HepG2 (cell line): ENCODE data around the gene ADGRD1. TPM values are rescaled to one million over a fixed set of nuclear protein-coding genes. Genes with fewer than 3 reads are reported as not detected.

Experiments used
- ATAC-seq: fragments of 200-7000 bp; cut with Tn5 transposase; 3 replicates; pipeline ENCODE4 v1.9.1; 2020; ENCODE audit warnings: mild to moderate bottlenecking, moderate library complexity
- BruUV-seq: library from RNA; stranded (reverse); fragments of 400-500 nt; replicated peaks from 2 replicates; lab custom pipeline; 2021; lab: Mats Ljungman, UMichigan
- CTCF ChIA-PET: fragments of 300-600 bp; formaldehyde crosslinking; extraction: SDS; loops from one replicate; lab custom pipeline; 2021; ENCODE audit warnings: low total read pairs, inconsistent platforms, low intra/inter-chr PET ratio; lab: Yijun Ruan, JAX
- POLR2A ChIA-PET: fragments of 350-600 bp; sonication (Branson Sonifier 250); formaldehyde crosslinking; loops from one replicate; lab custom pipeline; 2020; ENCODE audit warnings: antibody characterized with exemption, inconsistent platforms; lab: Yijun Ruan, JAX
- DNase-seq: peaks from one replicate; pipeline ENCODE4 v3.0.0-alpha.2; 2015; ENCODE audit warnings: low spot score
- FAIRE-seq: peaks from 3 replicates; lab custom pipeline; 2011; peaks lifted over from hg19 to GRCh38; lab: Jason Lieb, UNC
- H2AFZ ChIP-seq: one replicate; pipeline ENCODE4 v1.6.1; 2011; ENCODE audit warnings: low read length, inconsistent platforms
- H3K27ac ChIP-seq: fragments of 300-600 bp; 3 replicates; pipeline ENCODE4 v1.8.0; 2011; ENCODE audit warnings: mixed run types, mild to moderate bottlenecking, mixed read lengths, low read length, inconsistent platforms; ENCODE audit not compliant: insufficient read depth; ENCODE audit errors: extremely low read length
- H3K27me3 ChIP-seq, 2 experiments: fragments of 200-600 bp in 1 of 2; 2 replicates in 1 of 2; 3 replicates in 1 of 2; pipeline versions ENCODE4 v1.6.0 to v1.8.0; 2011; ENCODE audit warnings: low read length in 2 of 2, mild to moderate bottlenecking in 2 of 2, moderate library complexity in 2 of 2, inconsistent platforms in 1 of 2; ENCODE audit not compliant: insufficient read depth in 2 of 2, control insufficient read depth in 1 of 2
- H3K36me3 ChIP-seq, 2 experiments: fragments of 200-600 bp in 1 of 2; replicated peaks in 1 of 2; 2 replicates in 1 of 2; 3 replicates in 1 of 2; pipeline versions ENCODE4 v1.5.1 to v1.8.0; 2011; ENCODE audit warnings: low read length in 2 of 2, inconsistent platforms in 1 of 2; ENCODE audit not compliant: insufficient read depth in 2 of 2, control insufficient read depth in 1 of 2
- H3K4me1 ChIP-seq: 2 replicates; pipeline ENCODE4 v1.5.1; 2012; ENCODE audit warnings: low read length, inconsistent platforms; ENCODE audit not compliant: insufficient read depth
- H3K4me2 ChIP-seq: 2 replicates; pipeline ENCODE4 v1.6.0; 2011; ENCODE audit warnings: low read depth, low read length, inconsistent platforms
- H3K4me3 ChIP-seq, 3 experiments: fragments of 200-600 bp in 1 of 3; sonication (generic), shearing (Covaris generic) in 1 of 3; replicated peaks in 1 of 3; 2 replicates each; pipeline ENCODE4 v1.5.1; 2011 to 2016; ENCODE audit warnings: low read length in 3 of 3, inconsistent platforms in 2 of 3, low read depth in 2 of 3, mild to moderate bottlenecking in 2 of 3, control low read depth in 1 of 3, mixed read lengths in 1 of 3; ENCODE audit not compliant: insufficient read depth in 1 of 3
- H3K79me2 ChIP-seq: one replicate; pipeline ENCODE4 v1.6.1; 2011; ENCODE audit warnings: low read length, inconsistent platforms; ENCODE audit not compliant: insufficient read depth
- H3K9ac ChIP-seq: 2 replicates; pipeline ENCODE4 v1.6.0; 2011; ENCODE audit warnings: mild to moderate bottlenecking, low read depth, low read length, inconsistent platforms; ENCODE audit not compliant: insufficient read depth
- H3K9me3 ChIP-seq: 2 replicates; pipeline ENCODE4 v1.5.1; 2012; ENCODE audit warnings: mild to moderate bottlenecking, low read length
- H4K20me1 ChIP-seq: 2 replicates; pipeline ENCODE4 v1.6.0; 2011; ENCODE audit warnings: inconsistent platforms, mild to moderate bottlenecking, low read length, moderate library complexity; ENCODE audit not compliant: insufficient read depth
- CHD2 ChIP-seq: IDR thresholded peaks from 2 replicates; pipeline ENCODE4 v1.6.1; 2011; ENCODE audit warnings: low read depth, low read length, improper control_type of control experiment
- ZKSCAN1 ChIP-seq: fragments of 150-350 bp; IDR thresholded peaks from 2 replicates; pipeline ENCODE4 v1.6.1; 2014; ENCODE audit warnings: low read length
- ZNF264 ChIP-seq: sonication (generic); formaldehyde crosslinking; IDR thresholded peaks from 2 replicates; pipeline ENCODE4 v1.4.0; 2020; ENCODE audit warnings: missing genetic modification reagents
- ZNF33A ChIP-seq: sonication (generic); formaldehyde crosslinking; IDR thresholded peaks from 2 replicates; pipeline ENCODE4 v1.5.1; 2020; ENCODE audit warnings: missing genetic modification reagents, mild to moderate bottlenecking, moderate library complexity, borderline replicate concordance
- ZNF672 ChIP-seq: sonication (generic); formaldehyde crosslinking; IDR thresholded peaks from 2 replicates; pipeline ENCODE4 v1.8.1; 2022; ENCODE audit warnings: missing genetic modification reagents
- WGBS: methylation state at CpG from one replicate; pipeline ENCODE4 v1.1.6; 2017; ENCODE audit warnings: low lambda C conversion rate; 5-methylcytosine and 5-hydroxymethylcytosine counted together
- in situ Hi-C: cut with HindIII; loops from 2 replicates; pipeline ENCODE4 v1.10.0; 2017; ENCODE audit warnings: low pct_unique_long_range_greater_than_20kb; ENCODE audit not compliant: extremely low pct_ligation_motif_present
- intact Hi-C: fragments of 100-400 bp; cut with micrococcal nuclease; formaldehyde crosslinking; loops from one replicate; pipeline ENCODE4 v1.10.0; 2022; ENCODE audit not compliant: unreplicated experiment
- polyA plus RNA-seq, 8 experiments: library from polyadenylated mRNA; depleted of rRNA in 3 of 8; stranded (reverse) in 7 of 8; unstranded in 1 of 8; fragments of >200 nt; fragmentation: Illumina TruSeq in 4 of 8; extraction: Trizol in 4 of 8; gene quantifications; 2 replicates each; pipeline versions ENCODE4 v1.2.1 to v1.2.3, GENCODE V29; 2011 to 2016; ENCODE audit warnings: low read depth in 4 of 8, missing spikeins in 1 of 8, mixed read lengths in 1 of 8; ENCODE audit not compliant: insufficient read depth in 1 of 8
- total RNA-seq, 5 experiments: library from RNA; depleted of rRNA; stranded (reverse); fragments of >200 nt; fragmentation: Illumina TruSeq; extraction: Trizol; gene quantifications; 2 replicates each; pipeline ENCODE4 v1.2.3, GENCODE V29; 2016; ENCODE audit warnings: low read depth in 1 of 5
- TF ChIP-seq, protein P1 (sequence below): fragments of 450-650 bp; IDR thresholded peaks from 2 replicates; pipeline ENCODE4 v1.6.1; 2016

Gene ADGRD1
- total and polyA plus RNA-seq, 2 of the 13 experiments (the other 11 are each of a cell fraction or from before 2014, with no cell fraction given), result 0.46 to 12.4 TPM

DNA sequence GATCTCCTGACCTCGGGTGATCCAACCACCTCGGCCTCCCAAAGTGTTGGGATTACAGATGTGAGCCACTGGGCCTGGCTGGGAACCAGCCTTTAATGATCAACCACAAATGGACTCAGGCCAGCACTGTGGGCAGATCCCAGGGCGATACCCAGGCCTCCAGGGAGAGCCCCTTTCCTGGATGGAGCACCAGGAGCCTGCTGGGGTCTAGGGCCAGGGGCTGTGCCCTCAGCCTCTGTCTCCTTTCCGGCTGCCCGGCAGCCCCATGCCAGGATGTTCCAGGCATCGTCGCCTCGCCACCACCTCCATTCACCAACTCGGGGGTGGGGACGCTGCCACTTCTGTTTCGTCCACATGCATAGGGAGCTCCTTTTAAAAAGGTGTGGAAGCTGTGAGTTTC is 2.3 kb downstream of the ADGRD1 start:
- TF ChIP-seq ZKSCAN1 (no peak), CHD2 (no peak), ZNF672 (no peak)
- no peak overlapping the region for H3K9ac ChIP-seq
- no TSS peak for BruUV-seq
- DNase-seq, result no peak
- H4K20me1 ChIP-seq, result no peaks in the 10 kb centered on the region
- intact Hi-C loops, result no loop called here
- peaks cover 0 to 3% of the 10 kb centered on the region in 2 experiments; a peak in 2 of 5 replicates for H3K27me3 ChIP-seq
- POLR2A ChIA-PET, result no interaction called here
- CTCF ChIA-PET, result no interaction called here
- 90% methylated on average over 10 of the region's 11 CpGs for WGBS
- H3K79me2 ChIP-seq, result no peaks in the 10 kb centered on the region
- no peak for ATAC-seq
- H3K27ac ChIP-seq, result no peak overlapping the region
- H3K9me3 ChIP-seq, result no peaks in the 10 kb centered on the region
- no peak overlapping the region for H2AFZ ChIP-seq
- no peaks in the 10 kb centered on the region; a peak in 1 of 5 replicates for H3K36me3 ChIP-seq
- peak overlapping the region; percentile 20; the same call in 1 of the 2 replicates for H3K4me2 ChIP-seq
- H3K4me3 ChIP-seq, result no peak overlapping the region; a peak in 1 of 6 replicates
- in situ Hi-C loops, result no loop called here
- H3K4me1 ChIP-seq, result peaks cover 41% of the 10 kb centered on the region
- FAIRE-seq, result no peak

DNA sequence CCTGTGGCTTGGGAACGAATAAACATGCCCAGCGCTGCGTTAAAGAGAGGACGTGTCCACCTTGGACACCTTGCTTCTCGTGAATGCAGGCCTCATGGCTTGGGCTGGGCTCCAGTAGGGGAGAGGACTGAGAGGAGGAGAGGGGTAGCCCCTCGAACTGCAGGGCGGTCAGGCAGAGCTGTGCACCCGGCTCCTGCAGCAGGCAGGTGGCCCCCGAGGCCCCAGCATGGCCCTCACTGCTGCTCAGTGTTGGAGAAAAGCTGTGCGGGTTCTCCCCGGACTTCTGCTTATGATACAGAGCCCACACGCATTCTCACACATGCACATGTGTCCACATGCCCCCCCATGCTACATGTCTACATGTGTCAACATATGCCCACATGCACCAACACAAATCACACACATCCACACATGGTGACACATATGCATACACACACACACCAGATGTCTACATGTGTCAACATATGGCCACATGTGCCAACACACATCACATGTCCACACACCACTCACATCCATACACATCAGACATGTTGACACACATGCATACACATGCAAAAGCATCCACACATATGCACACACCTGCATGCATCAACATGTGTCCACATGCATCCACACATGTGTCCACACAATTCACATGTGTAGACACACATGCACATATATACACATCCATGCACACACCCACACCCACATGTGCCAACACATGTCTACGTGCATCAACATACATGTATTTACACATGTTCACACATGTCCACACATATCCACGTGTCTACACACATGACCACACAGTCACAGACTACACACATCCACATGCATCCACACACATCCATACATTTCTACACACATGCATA is 3.0 kb downstream of the ADGRD1 start:
- Histone ChIP-seq H3K4me1 (peaks cover 34% of the 10 kb centered on the region), H3K27me3 (peaks cover 0 to 3% of the 10 kb centered on the region in 2 experiments; a peak in 2 of 5 replicates), H2AFZ (no peak overlapping the region), H3K9ac (no peak overlapping the region), H3K9me3 (no peaks in the 10 kb centered on the region), H3K79me2 (no peaks in the 10 kb centered on the region), H3K36me3 (no peaks in the 10 kb centered on the region; a peak in 1 of 5 replicates), H3K4me2 (peak overlapping the region; percentile 20; the same call in 1 of the 2 replicates), H3K4me3 (no peak overlapping the region), H3K27ac (no peak overlapping the region), H4K20me1 (no peaks in the 10 kb centered on the region)
- BruUV-seq, result no TSS peak
- 88% methylated on average over 8 of the region's 14 CpGs for WGBS
- intact Hi-C loops (no loop called here), in situ Hi-C loops (no loop called here)
- ChIA-PET CTCF (no interaction called here), POLR2A (no interaction called here)
- no peak for DNase-seq
- ATAC-seq, result no peak
- TF ChIP-seq, protein P1, sequence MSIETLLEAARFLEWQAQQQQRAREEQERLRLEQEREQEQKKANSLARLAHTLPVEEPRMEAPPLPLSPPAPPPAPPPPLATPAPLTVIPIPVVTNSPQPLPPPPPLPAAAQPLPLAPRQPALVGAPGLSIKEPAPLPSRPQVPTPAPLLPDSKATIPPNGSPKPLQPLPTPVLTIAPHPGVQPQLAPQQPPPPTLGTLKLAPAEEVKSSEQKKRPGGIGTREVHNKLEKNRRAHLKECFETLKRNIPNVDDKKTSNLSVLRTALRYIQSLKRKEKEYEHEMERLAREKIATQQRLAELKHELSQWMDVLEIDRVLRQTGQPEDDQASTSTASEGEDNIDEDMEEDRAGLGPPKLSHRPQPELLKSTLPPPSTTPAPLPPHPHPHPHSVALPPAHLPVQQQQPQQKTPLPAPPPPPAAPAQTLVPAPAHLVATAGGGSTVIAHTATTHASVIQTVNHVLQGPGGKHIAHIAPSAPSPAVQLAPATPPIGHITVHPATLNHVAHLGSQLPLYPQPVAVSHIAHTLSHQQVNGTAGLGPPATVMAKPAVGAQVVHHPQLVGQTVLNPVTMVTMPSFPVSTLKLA, result peak; percentile 99
- TF ChIP-seq ZNF33A (CRISPR knock-in tag) (no peak), ZNF264 (CRISPR knock-in tag) (no peak)
- FAIRE-seq, result no peak
